ENCODE measurements around the gene KCNJ6. TPM values are rescaled to one million over a fixed set of nuclear protein-coding genes. Genes with fewer than 3 reads are reported as not detected.

KCNJ6 gene
- total RNA-seq, 1 experiment from 2014 or later: not detected

DNA sequence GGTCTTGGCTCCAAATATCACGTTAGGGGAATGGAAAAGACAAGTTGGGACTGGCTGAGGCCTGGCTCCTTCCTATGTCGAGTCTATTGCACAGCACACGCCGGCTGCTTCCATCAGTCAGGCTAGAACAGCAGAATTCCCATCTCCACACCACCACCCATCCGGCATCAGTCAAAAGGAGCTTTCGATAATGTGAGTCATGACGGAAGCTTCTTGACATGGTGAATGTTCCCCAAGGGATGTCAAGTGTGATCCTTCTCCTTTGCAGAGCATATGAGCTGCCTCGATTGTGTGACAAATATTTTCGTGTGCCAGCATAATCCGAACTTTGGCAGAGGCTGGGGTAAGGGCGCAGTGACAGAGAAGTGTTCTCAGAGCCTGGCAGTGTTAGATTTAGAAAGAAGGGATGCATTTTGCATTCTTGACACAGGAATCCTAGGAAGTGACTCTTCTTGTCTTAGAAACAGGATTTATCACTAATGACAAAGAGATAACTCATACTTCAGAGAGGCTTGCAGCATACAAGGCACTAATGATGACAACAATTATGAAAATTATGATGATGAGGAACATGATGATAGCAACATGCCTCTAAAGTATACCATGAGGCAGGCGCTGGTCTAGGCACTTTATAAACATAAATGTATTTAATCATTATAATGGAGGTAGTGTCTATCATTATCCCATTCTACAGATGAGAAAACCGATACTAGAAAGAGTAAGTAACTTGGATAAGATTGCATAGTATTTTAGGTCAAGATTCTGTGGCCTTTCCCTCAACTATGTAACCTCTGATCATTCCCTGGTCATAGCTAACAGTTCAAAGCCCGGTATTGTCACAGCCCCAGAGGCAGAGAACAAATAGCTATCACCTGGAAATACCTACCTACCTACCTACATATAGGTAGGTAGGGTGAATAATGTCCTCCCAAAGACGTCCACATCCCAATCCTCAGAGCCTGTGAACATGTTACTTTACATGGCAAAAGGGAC is 135.0 kb downstream of the KCNJ6 start:
- no peak overlapping the region for H3K27ac ChIP-seq (ENCODE audit: low read length)
- POLR2A ChIA-PET: no interaction called here
- no peaks in the 10 kb centered on the region for H3K4me1 ChIP-seq (ENCODE audit: control insufficient read depth, insufficient read depth, low read length)
- no peak for DNase-seq (ENCODE audit: low read depth, low spot score)
- in situ Hi-C loops (cut with HindIII; ENCODE audit: low pct_unique_long_range_greater_than_20kb, low sequenced_read_pairs): no loop called here
- H3K9me3 ChIP-seq (ENCODE audit: control insufficient read depth, insufficient read depth, low read depth, low read length): no peaks in the 10 kb centered on the region
- no peak for TF ChIP-seq SIN3A (IDR thresholded peaks at IDR 0.05; ENCODE audit: borderline replicate concordance, insufficient read depth, low read depth, low read length)
- TF ChIP-seq, protein P1, sequence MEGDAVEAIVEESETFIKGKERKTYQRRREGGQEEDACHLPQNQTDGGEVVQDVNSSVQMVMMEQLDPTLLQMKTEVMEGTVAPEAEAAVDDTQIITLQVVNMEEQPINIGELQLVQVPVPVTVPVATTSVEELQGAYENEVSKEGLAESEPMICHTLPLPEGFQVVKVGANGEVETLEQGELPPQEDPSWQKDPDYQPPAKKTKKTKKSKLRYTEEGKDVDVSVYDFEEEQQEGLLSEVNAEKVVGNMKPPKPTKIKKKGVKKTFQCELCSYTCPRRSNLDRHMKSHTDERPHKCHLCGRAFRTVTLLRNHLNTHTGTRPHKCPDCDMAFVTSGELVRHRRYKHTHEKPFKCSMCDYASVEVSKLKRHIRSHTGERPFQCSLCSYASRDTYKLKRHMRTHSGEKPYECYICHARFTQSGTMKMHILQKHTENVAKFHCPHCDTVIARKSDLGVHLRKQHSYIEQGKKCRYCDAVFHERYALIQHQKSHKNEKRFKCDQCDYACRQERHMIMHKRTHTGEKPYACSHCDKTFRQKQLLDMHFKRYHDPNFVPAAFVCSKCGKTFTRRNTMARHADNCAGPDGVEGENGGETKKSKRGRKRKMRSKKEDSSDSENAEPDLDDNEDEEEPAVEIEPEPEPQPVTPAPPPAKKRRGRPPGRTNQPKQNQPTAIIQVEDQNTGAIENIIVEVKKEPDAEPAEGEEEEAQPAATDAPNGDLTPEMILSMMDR (IDR thresholded peaks at IDR 0.05): no peak
- no peak for TF ChIP-seq TCF7L2 (IDR thresholded peaks at IDR 0.05; ENCODE audit: low read depth, low read length)
- no peak for TF ChIP-seq POLR2AphosphoS5 (IDR thresholded peaks at IDR 0.05; ENCODE audit: low read depth, low read length)
- TF ChIP-seq, protein P2, sequence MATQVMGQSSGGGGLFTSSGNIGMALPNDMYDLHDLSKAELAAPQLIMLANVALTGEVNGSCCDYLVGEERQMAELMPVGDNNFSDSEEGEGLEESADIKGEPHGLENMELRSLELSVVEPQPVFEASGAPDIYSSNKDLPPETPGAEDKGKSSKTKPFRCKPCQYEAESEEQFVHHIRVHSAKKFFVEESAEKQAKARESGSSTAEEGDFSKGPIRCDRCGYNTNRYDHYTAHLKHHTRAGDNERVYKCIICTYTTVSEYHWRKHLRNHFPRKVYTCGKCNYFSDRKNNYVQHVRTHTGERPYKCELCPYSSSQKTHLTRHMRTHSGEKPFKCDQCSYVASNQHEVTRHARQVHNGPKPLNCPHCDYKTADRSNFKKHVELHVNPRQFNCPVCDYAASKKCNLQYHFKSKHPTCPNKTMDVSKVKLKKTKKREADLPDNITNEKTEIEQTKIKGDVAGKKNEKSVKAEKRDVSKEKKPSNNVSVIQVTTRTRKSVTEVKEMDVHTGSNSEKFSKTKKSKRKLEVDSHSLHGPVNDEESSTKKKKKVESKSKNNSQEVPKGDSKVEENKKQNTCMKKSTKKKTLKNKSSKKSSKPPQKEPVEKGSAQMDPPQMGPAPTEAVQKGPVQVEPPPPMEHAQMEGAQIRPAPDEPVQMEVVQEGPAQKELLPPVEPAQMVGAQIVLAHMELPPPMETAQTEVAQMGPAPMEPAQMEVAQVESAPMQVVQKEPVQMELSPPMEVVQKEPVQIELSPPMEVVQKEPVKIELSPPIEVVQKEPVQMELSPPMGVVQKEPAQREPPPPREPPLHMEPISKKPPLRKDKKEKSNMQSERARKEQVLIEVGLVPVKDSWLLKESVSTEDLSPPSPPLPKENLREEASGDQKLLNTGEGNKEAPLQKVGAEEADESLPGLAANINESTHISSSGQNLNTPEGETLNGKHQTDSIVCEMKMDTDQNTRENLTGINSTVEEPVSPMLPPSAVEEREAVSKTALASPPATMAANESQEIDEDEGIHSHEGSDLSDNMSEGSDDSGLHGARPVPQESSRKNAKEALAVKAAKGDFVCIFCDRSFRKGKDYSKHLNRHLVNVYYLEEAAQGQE (IDR thresholded peaks at IDR 0.05; ENCODE audit: insufficient read depth in 1 of 2, low read depth in 2 of 2, low read length in 1 of 2): no peak
- no peaks in the 10 kb centered on the region for H3K36me3 ChIP-seq (ENCODE audit: control insufficient read depth, insufficient read depth, low read length)
- CTCF ChIA-PET: no interaction called here
- intact Hi-C loops (cut with micrococcal nuclease; ENCODE audit: unreplicated experiment): no loop called here
- H3K27me3 ChIP-seq (ENCODE audit: control insufficient read depth, insufficient read depth, low read length): no peaks in the 10 kb centered on the region
- ATAC-seq: no peak
- BruUV-seq (replicated peaks): no TSS peak
- H3K4me3 ChIP-seq (ENCODE audit: low read depth in 2 of 2, low read length in 2 of 2): no peak overlapping the region

- ChIA-PET CTCF (no interaction called here), POLR2A (interaction anchor here (0.6 kb wide), 1 partner anchor 42 kb away, joined by 5 read pairs; no protein-coding TSS in a partner anchor)
- Histone ChIP-seq H3K4me1 (ENCODE audit: control insufficient read depth, insufficient read depth, low read length) (no peaks in the 10 kb centered on the region), H3K27me3 (ENCODE audit: control insufficient read depth, insufficient read depth, low read length) (no peaks in the 10 kb centered on the region), H3K27ac (ENCODE audit: low read length) (no peak overlapping the region), H3K9me3 (ENCODE audit: control insufficient read depth, insufficient read depth, low read depth, low read length) (no peaks in the 10 kb centered on the region), H3K36me3 (ENCODE audit: control insufficient read depth, insufficient read depth, low read length) (no peaks in the 10 kb centered on the region), H3K4me3 (ENCODE audit: low read depth in 2 of 2, low read length in 2 of 2) (no peak overlapping the region)
- DNase-seq (ENCODE audit: low read depth, low spot score) (no peak), ATAC-seq (no peak)
- in situ Hi-C loops (cut with HindIII; ENCODE audit: low pct_unique_long_range_greater_than_20kb, low sequenced_read_pairs): no loop called here
- no TSS peak for BruUV-seq (replicated peaks)
- intact Hi-C loops (cut with micrococcal nuclease; ENCODE audit: unreplicated experiment): no loop called here
- TF ChIP-seq POLR2AphosphoS5 (IDR thresholded peaks at IDR 0.05; ENCODE audit: low read depth, low read length) (no peak), SIN3A (IDR thresholded peaks at IDR 0.05; ENCODE audit: borderline replicate concordance, insufficient read depth, low read depth, low read length) (no peak), TCF7L2 (IDR thresholded peaks at IDR 0.05; ENCODE audit: low read depth, low read length) (no peak)
- TF ChIP-seq, protein P1 (IDR thresholded peaks at IDR 0.05): no peak
- TF ChIP-seq, protein P2 (IDR thresholded peaks at IDR 0.05; ENCODE audit: insufficient read depth in 1 of 2, low read depth in 2 of 2, low read length in 1 of 2): no peak
Observed at GRCh38 chr21:37771181-37771580, 145.1 kb downstream of the KCNJ6 start.
